22Rv1 (cell line): ENCODE data around the gene KIAA0232.

Source experiments
- ZFX ChIP-seq: fragments of 450-650 bp; IDR thresholded peaks from 2 replicates; pipeline ENCODE4 v1.6.1; 2017; ENCODE audit warnings: antibody characterized with exemption, borderline replicate concordance
- TF ChIP-seq, protein P1 (sequence below): fragments of 450-650 bp; IDR thresholded peaks from 2 replicates; pipeline ENCODE4 v1.5.1; 2017; ENCODE audit warnings: mild to moderate bottlenecking

- no peak for TF ChIP-seq ZFX
- TF ChIP-seq, protein P1, sequence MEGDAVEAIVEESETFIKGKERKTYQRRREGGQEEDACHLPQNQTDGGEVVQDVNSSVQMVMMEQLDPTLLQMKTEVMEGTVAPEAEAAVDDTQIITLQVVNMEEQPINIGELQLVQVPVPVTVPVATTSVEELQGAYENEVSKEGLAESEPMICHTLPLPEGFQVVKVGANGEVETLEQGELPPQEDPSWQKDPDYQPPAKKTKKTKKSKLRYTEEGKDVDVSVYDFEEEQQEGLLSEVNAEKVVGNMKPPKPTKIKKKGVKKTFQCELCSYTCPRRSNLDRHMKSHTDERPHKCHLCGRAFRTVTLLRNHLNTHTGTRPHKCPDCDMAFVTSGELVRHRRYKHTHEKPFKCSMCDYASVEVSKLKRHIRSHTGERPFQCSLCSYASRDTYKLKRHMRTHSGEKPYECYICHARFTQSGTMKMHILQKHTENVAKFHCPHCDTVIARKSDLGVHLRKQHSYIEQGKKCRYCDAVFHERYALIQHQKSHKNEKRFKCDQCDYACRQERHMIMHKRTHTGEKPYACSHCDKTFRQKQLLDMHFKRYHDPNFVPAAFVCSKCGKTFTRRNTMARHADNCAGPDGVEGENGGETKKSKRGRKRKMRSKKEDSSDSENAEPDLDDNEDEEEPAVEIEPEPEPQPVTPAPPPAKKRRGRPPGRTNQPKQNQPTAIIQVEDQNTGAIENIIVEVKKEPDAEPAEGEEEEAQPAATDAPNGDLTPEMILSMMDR, result no peak
Observed at GRCh38 chr4:6767386-6767747, 15.2 kb upstream of the KIAA0232 start.
